B cell (primary cell): ENCODE data around the gene PTPRS.

Experiments used
- CTCF ChIP-seq: fragments of 200-600 bp; IDR thresholded peaks from one replicate; pipeline ENCODE4 v1.8.0; 2022; ENCODE audit warnings: antibody characterized with exemption, mild to moderate bottlenecking
- EZH2 ChIP-seq: IDR thresholded peaks from 2 replicates; pipeline ENCODE4 v1.6.1; 2012; ENCODE audit warnings: borderline replicate concordance, low read depth, mild to moderate bottlenecking, moderate library complexity, low read length; ENCODE audit not compliant: insufficient read depth, poor library complexity, severe bottlenecking

- no peak for TF ChIP-seq CTCF
- TF ChIP-seq EZH2: no peak
These were observed 26.4 kb downstream of the PTPRS start for GRCh38 chr19:5314012-5314906.
